HepG2 (cell line): ENCODE data around the gene SLC35A1. TPM values are rescaled to one million over a fixed set of nuclear protein-coding genes. Genes with fewer than 3 reads are reported as not detected.

Experiments used
- HMGA1 ChIP-seq: sonication (generic); formaldehyde crosslinking; conservative IDR thresholded peaks from 2 replicates; pipeline ENCODE4 v1.4.0; 2020; ENCODE audit warnings: missing genetic modification reagents
- MIXL1 ChIP-seq: IDR thresholded peaks from 2 replicates; pipeline ENCODE4 v1.6.1; 2016
- MYPOP ChIP-seq: sonication (generic); formaldehyde crosslinking; IDR thresholded peaks from 2 replicates; pipeline ENCODE4 v1.8.1; 2023; ENCODE audit warnings: mild to moderate bottlenecking, moderate library complexity, missing genetic modification reagents
- SOX5 ChIP-seq: IDR thresholded peaks from 2 replicates; pipeline ENCODE4 v1.6.1; 2016; ENCODE audit warnings: borderline replicate concordance
- SRY ChIP-seq: sonication (generic); formaldehyde crosslinking; IDR thresholded peaks from 2 replicates; pipeline ENCODE4 v1.8.0; 2022; ENCODE audit warnings: mild to moderate bottlenecking, missing genetic modification reagents
- TMF1 ChIP-seq: sonication (generic); formaldehyde crosslinking; IDR thresholded peaks from 2 replicates; pipeline ENCODE4 v1.8.1; 2022; ENCODE audit warnings: low read depth, missing genetic modification reagents
- ZBTB40 ChIP-seq, 2 experiments: fragments of 450-650 bp in 1 of 2; sonication (generic) in 1 of 2; formaldehyde crosslinking in 1 of 2; IDR thresholded peaks; 2 replicates each; pipeline versions ENCODE4 v1.6.1 to v1.8.0; 2016 to 2022; ENCODE audit warnings: antibody characterized with exemption in 1 of 2, mild to moderate bottlenecking in 1 of 2, missing genetic modification reagents in 1 of 2
- ZNF232 ChIP-seq: sonication (generic); formaldehyde crosslinking; IDR thresholded peaks from 2 replicates; pipeline ENCODE4 v1.4.0; 2020; ENCODE audit warnings: missing genetic modification reagents, borderline replicate concordance
- ZNF614 ChIP-seq: IDR thresholded peaks from 2 replicates; pipeline ENCODE4 v1.6.1; 2018; ENCODE audit warnings: missing biosample characterization, missing genetic modification reagents, inconsistent platforms, borderline replicate concordance
- ZNF710 ChIP-seq: sonication (generic); formaldehyde crosslinking; IDR thresholded peaks from 2 replicates; pipeline ENCODE4 v1.5.0; 2020; ENCODE audit warnings: mild to moderate bottlenecking, missing genetic modification reagents, borderline replicate concordance
- polyA plus RNA-seq, 8 experiments: library from polyadenylated mRNA; depleted of rRNA in 3 of 8; stranded (reverse) in 7 of 8; unstranded in 1 of 8; fragments of >200 nt; fragmentation: Illumina TruSeq in 4 of 8; extraction: Trizol in 4 of 8; gene quantifications; 2 replicates each; pipeline versions ENCODE4 v1.2.1 to v1.2.3, GENCODE V29; 2011 to 2016; ENCODE audit warnings: low read depth in 4 of 8, missing spikeins in 1 of 8, mixed read lengths in 1 of 8; ENCODE audit not compliant: insufficient read depth in 1 of 8
- total RNA-seq, 5 experiments: library from RNA; depleted of rRNA; stranded (reverse); fragments of >200 nt; fragmentation: Illumina TruSeq; extraction: Trizol; gene quantifications; 2 replicates each; pipeline ENCODE4 v1.2.3, GENCODE V29; 2016; ENCODE audit warnings: low read depth in 1 of 5
- TF ChIP-seq, protein P1 (sequence below): sonication (generic); formaldehyde crosslinking; IDR thresholded peaks from 2 replicates; pipeline ENCODE4 v1.5.0; 2020; ENCODE audit warnings: missing genetic modification reagents
- TF ChIP-seq, protein P2 (sequence below): IDR thresholded peaks from 2 replicates; pipeline ENCODE4 v1.6.1; 2016; ENCODE audit warnings: missing genetic modification reagents, missing compliant biosample characterization

SLC35A1 gene
- total and polyA plus RNA-seq, 2 of the 13 experiments (the other 11 are each of a cell fraction or from before 2014, with no cell fraction given): 24.8 to 25.1 TPM

GRCh38 chr6:87472525-87473418 is at the start of gene SLC35A1 (continued):
- TF ChIP-seq, protein P1, sequence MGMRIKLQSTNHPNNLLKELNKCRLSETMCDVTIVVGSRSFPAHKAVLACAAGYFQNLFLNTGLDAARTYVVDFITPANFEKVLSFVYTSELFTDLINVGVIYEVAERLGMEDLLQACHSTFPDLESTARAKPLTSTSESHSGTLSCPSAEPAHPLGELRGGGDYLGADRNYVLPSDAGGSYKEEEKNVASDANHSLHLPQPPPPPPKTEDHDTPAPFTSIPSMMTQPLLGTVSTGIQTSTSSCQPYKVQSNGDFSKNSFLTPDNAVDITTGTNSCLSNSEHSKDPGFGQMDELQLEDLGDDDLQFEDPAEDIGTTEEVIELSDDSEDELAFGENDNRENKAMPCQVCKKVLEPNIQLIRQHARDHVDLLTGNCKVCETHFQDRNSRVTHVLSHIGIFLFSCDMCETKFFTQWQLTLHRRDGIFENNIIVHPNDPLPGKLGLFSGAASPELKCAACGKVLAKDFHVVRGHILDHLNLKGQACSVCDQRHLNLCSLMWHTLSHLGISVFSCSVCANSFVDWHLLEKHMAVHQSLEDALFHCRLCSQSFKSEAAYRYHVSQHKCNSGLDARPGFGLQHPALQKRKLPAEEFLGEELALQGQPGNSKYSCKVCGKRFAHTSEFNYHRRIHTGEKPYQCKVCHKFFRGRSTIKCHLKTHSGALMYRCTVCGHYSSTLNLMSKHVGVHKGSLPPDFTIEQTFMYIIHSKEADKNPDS: no peak
- TF ChIP-seq ZNF710 (CRISPR knock-in tag) (peak; percentile 82), SRY (peak; percentile 61; the same call in 1 of the 2 replicates), ZNF614 (CRISPR knock-in tag) (no peak), MIXL1 (CRISPR knock-in tag) (no peak), TMF1 (no peak), ZNF232 (peak; percentile 82; the same call in 1 of the 2 replicates), ZBTB40 (IDR thresholded peaks at IDR 0.05) (no peak), ZBTB40 (CRISPR knock-in tag; IDR thresholded peaks at IDR 0.05) (peak; percentile 84), SOX5 (CRISPR knock-in tag) (no peak; the same call in 1 of the 2 replicates), HMGA1 (CRISPR knock-in tag) (no peak), MYPOP (CRISPR knock-in tag) (peak; percentile 89)
- TF ChIP-seq, protein P2, sequence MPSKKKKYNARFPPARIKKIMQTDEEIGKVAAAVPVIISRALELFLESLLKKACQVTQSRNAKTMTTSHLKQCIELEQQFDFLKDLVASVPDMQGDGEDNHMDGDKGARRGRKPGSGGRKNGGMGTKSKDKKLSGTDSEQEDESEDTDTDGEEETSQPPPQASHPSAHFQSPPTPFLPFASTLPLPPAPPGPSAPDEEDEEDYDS: peak; percentile 55; the same call in 1 of the 2 replicates
